SIG-M5 (cell line): Measurements from ENCODE around the gene WLS.

Experiments used
- DNase-seq: peaks from one replicate; lab custom pipeline; 2025; lab: John Stamatoyannopoulos, UW

WLS gene

GRCh38 chr1:68131261-68131660 lies 101.1 kb downstream of the WLS start:
- no peak for DNase-seq

GRCh38 chr1:68129536-68130250 lies 102.6 kb downstream of the WLS start:
- DNase-seq, result no peak

GRCh38 chr1:68128820-68129219 lies 103.5 kb downstream of the WLS start:
- DNase-seq, result no peak

- no peak for DNase-seq
Measured at GRCh38 chr1:68128157-68128556, 104.2 kb downstream of the WLS start.

GRCh38 chr1:68121536-68121935 lies 110.8 kb downstream of the WLS start:
- DNase-seq, result no peak

GRCh38 chr1:68120136-68120791 lies 112.1 kb downstream of the WLS start:
- no peak for DNase-seq

- DNase-seq, result no peak
Measured at GRCh38 chr1:68119445-68119844, 112.9 kb downstream of the WLS start.

GRCh38 chr1:68117416-68117815 lies 114.9 kb downstream of the WLS start:
- no peak for DNase-seq

GRCh38 chr1:68116643-68117235 lies 115.6 kb downstream of the WLS start:
- no peak for DNase-seq

GRCh38 chr1:68115308-68115707 lies 117.0 kb downstream of the WLS start:
- no peak for DNase-seq

- no peak for DNase-seq
Measured at GRCh38 chr1:68113966-68114365, 118.4 kb downstream of the WLS start.

- DNase-seq, result no peak
Measured at GRCh38 chr1:68112835-68113243, 119.5 kb downstream of the WLS start.

- DNase-seq, result no peak
Measured at GRCh38 chr1:68111519-68112436, 120.5 kb downstream of the WLS start.

GRCh38 chr1:68107771-68108170 lies 124.6 kb downstream of the WLS start:
- no peak for DNase-seq

GRCh38 chr1:68103884-68104554 lies 128.3 kb downstream of the WLS start:
- no peak for DNase-seq

GRCh38 chr1:68103011-68103545 lies 129.2 kb downstream of the WLS start:
- DNase-seq, result no peak

GRCh38 chr1:68101829-68102228 lies 130.5 kb downstream of the WLS start:
- no peak for DNase-seq

GRCh38 chr1:68100571-68100970 lies 131.8 kb downstream of the WLS start:
- DNase-seq, result no peak

GRCh38 chr1:68093737-68094136 lies 138.6 kb downstream of the WLS start:
- DNase-seq, result no peak

GRCh38 chr1:68087184-68087583 lies 145.1 kb downstream of the WLS start:
- DNase-seq, result no peak

- DNase-seq, result no peak
Measured at GRCh38 chr1:68085752-68086151, 146.6 kb downstream of the WLS start.
